ENCODE data around the gene FRMD8. TPM values are rescaled to one million over a fixed set of nuclear protein-coding genes. Genes with fewer than 3 reads are reported as not detected.

FRMD8 gene
- total and polyA plus RNA-seq, 9 of the 15 experiments (the other 6 are each of a cell fraction or from before 2014, with no cell fraction given), result 4.5 to 54.5 (median 15.8) TPM

DNA sequence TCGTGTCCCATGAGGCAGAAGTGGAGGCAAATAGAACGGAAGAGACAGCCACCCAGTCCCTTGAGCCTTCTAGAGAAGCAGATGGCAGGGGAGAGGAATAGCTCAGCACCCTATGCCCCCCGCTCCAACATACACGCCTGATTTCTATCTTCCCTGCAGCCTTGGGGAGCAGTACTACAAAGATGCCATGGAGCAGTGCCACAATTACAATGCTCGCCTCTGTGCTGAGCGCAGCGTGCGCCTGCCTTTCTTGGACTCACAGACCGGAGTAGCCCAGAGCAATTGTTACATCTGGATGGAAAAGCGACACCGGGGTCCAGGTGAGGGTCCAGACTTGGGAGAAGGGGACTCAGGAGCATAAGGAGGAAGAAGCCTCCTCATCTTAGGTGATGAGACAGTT lies 46.2 kb upstream of the FRMD8 start:
- H3K9me3 ChIP-seq (replicated peaks; ENCODE audit: control insufficient read depth, insufficient read depth, low read depth, low read length), result no peaks in the 10 kb centered on the region
- no TSS peak for BruUV-seq (replicated peaks)
- H4K20me1 ChIP-seq (replicated peaks; ENCODE audit: control insufficient read depth, insufficient read depth, low read length), result peaks cover 9% of the 10 kb centered on the region
- no peak overlapping the region for H3K4me2 ChIP-seq (ENCODE audit: insufficient read depth, low read length)
- intact Hi-C loops (cut with micrococcal nuclease) (no loop called here), in situ Hi-C loops (cut with MboI) (no loop called here)
- no peaks in the 10 kb centered on the region for H3K27me3 ChIP-seq (ENCODE audit: control insufficient read depth in 2 of 2, insufficient read depth in 2 of 2, low read length in 2 of 2)
- no peak for DNase-seq (ENCODE audit: extremely low read depth in 1 of 4, low spot score in 3 of 4)
- no peaks in the 10 kb centered on the region for H3K9me1 ChIP-seq (ENCODE audit: control insufficient read depth, insufficient read depth, low read length)
- H3K79me2 ChIP-seq (ENCODE audit: control insufficient read depth, insufficient read depth, low read length), result peaks cover 45% of the 10 kb centered on the region
- H3K27ac ChIP-seq (ENCODE audit: extremely low read depth, low read depth, low read length), result no peak overlapping the region
- H3K9ac ChIP-seq (ENCODE audit: insufficient read depth in 1 of 2, low read depth in 2 of 2, low read length in 2 of 2), result no peak overlapping the region
- H3K4me1 ChIP-seq (replicated peaks in 1 of 2; ENCODE audit: control insufficient read depth in 2 of 2, insufficient read depth in 2 of 2, low read length in 2 of 2), result peaks cover 11 to 14% of the 10 kb centered on the region in 2 experiments; a peak in 4 of 5 replicates
- CTCF ChIA-PET (ENCODE audit: low intra/inter-chr PET ratio), result no interaction called here
- POLR2A ChIA-PET, result interaction anchor here (0.6 to 1.2 kb wide), 2 partner anchors 76 to 276 kb away, joined by 3 read pairs; no protein-coding TSS in a partner anchor
- H3K36me3 ChIP-seq (ENCODE audit: control insufficient read depth, insufficient read depth, low read length), result peaks cover 75% of the 10 kb centered on the region
- no peak overlapping the region for H3K4me3 ChIP-seq
- H2AFZ ChIP-seq (ENCODE audit: low read depth, low read length), result no peak overlapping the region
- ATAC-seq, result no peak
- FAIRE-seq, result no peak
- TF ChIP-seq NRF1 (conservative IDR thresholded peaks at IDR 0.05 in 1 of 2, IDR thresholded peaks at IDR 0.05 in 1 of 2), result no peak
- no peak for TF ChIP-seq POLR2B (IDR thresholded peaks at IDR 0.05; ENCODE audit: low read depth, partially characterized antibody)
- TF ChIP-seq CBX8 (IDR thresholded peaks at IDR 0.05; ENCODE audit: borderline replicate concordance, extremely low read depth, low read depth, low read length, poor library complexity, severe bottlenecking), result no peak
- no peak for TF ChIP-seq HNRNPL (IDR thresholded peaks at IDR 0.05; ENCODE audit: low read depth, low read length)
- TF ChIP-seq TCF15 (CRISPR knock-in tag; IDR thresholded peaks at IDR 0.05), result no peak
- no peak for TF ChIP-seq KAT2B (IDR thresholded peaks at IDR 0.05; ENCODE audit: low read depth, low read length)
- TF ChIP-seq SMC3 (conservative IDR thresholded peaks at IDR 0.05; ENCODE audit: insufficient read depth, low read depth, low read length), result no peak
- TF ChIP-seq DMBX1 (CRISPR knock-in tag; IDR thresholded peaks at IDR 0.05; ENCODE audit: borderline replicate concordance), result no peak
- no peak for TF ChIP-seq NFIC (IDR thresholded peaks at IDR 0.05)
- TF ChIP-seq ZKSCAN1 (IDR thresholded peaks at IDR 0.05; ENCODE audit: low read depth, low read length), result no peak
- TF ChIP-seq ZNF449 (CRISPR knock-in tag; IDR thresholded peaks at IDR 0.05), result no peak
- TF ChIP-seq KLF6 (CRISPR knock-in tag; IDR thresholded peaks at IDR 0.05; ENCODE audit: borderline replicate concordance), result no peak
- TF ChIP-seq ZBTB34 (CRISPR knock-in tag; IDR thresholded peaks at IDR 0.05), result no peak
- TF ChIP-seq PCBP2 (IDR thresholded peaks at IDR 0.05; ENCODE audit: low read depth, low read length, poor library complexity, severe bottlenecking), result no peak
- no peak for TF ChIP-seq XRCC3 (IDR thresholded peaks at IDR 0.05)
- TF ChIP-seq RFX7 (CRISPR knock-in tag; IDR thresholded peaks at IDR 0.05), result no peak
- 97% methylated on average over 11 of the region's 11 CpGs for WGBS (ENCODE audit: insufficient coverage, low coverage, missing lambda C conversion rate)

Measured in K562 (cell line).